Activated CD8-positive, alpha-beta memory T cell treated with anti-CD3 and anti-CD28 coated beads for 24 hours (primary cell): ENCODE data around the gene CMIP.
"Not testable (repeated sequence)": the region's sequence is repeated elsewhere in the genome, so short reads cannot be mapped to it uniquely, and the experiment has no call there.

Experiments used
- DNase-seq: peaks from one replicate; pipeline ENCODE4 v3.0.0-alpha.2; 2020

The CMIP gene

GRCh38 chr16:81520151-81520470 is 75.5 kb downstream of the CMIP start:
- no peak for DNase-seq

- no peak for DNase-seq
These were observed 76.0 kb downstream of the CMIP start for GRCh38 chr16:81520560-81521135.

- DNase-seq: peak; percentile 81
These were observed 76.6 kb downstream of the CMIP start for GRCh38 chr16:81521141-81521626.

DNA sequence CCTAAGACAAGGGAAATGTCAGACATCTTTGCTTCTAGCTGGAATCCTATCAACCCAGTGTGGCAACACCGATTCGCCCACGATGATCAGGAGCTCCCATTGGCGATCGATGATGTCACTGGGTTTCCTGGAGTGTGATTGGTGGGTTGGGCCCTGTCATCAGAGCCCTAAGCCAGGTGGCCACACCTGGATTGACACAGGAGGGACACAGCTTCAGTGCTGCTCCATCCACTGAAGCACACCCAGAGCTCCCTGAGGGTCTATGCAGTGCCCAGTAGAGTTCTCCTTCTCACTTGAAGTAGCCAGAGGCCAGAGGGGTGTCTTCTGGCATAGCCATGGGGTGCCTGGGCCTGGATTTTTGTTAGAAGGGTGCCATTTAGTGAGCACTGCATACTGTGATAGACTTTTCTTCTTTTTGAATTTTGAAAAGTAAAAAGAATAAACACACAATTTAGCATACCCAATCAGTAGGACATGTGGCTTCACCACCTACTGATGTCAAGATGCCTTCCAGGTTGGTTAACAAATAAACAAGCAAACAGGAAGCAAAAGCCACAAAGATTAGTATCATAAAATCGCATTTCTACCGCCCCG is 77.6 kb downstream of the CMIP start:
- DNase-seq: no peak

GRCh38 chr16:81522851-81523250 is 78.2 kb downstream of the CMIP start:
- not testable (repeated sequence) for DNase-seq

DNA sequence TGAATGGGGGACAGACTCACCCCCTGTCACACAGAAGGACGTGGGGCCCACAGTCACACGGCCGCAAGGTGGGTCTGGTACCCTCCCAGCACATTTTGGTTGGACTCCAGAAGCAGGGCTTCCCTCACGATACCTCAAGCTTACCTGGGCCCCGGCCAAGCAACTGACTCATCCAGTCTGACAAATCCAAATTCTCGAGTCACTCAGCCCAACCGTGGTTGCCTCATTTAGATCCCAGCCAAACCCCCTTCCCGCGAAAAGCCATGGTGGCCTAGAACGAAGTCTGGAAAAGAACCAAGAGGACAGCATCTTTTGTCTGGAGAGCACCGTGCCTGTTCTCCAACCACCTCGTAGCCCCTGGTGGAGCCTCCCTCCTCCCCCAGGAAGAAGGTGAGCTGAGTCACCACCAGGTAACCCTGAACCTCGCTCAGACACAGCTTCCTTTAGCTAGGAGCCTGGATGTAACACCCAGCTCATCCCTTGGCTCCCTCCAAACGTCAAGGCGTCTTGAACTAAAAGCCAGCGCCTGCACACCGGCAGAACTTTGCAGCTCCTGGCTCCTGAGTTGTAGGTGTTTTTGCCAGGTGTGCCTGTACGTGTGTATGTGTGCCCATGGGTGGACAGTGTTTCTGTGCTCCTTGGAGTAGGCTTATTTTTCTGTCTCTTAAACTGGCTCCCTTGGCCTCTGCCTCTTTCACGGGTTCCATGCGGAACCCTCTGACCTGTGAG is 78.9 kb downstream of the CMIP start:
- no peak for DNase-seq

DNA sequence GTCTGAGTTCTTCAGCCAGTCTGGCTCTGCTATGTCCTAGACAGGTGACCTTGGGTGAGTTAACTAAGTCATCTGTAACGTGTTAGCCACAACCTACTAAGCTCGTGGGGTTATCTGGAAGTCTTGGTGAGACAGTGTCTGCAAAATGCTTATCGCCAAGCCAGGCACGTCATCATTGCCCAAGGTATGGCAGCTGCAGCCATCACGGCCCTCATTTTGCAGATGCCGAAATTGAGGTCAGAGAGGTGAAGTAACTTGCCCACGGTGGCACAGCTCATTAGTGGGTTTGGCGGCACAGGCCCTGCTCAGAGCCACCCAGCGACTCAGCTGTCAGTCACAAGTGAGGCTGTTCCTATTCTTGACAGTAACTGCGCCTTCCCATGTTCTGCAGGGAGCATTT is 79.8 kb downstream of the CMIP start:
- no peak for DNase-seq

- DNase-seq: not testable (repeated sequence)
These were observed 80.3 kb downstream of the CMIP start for GRCh38 chr16:81524885-81525284.

GRCh38 chr16:81526199-81526598 is 81.6 kb downstream of the CMIP start:
- DNase-seq: no peak

- DNase-seq: no peak
These were observed 82.3 kb downstream of the CMIP start for GRCh38 chr16:81526935-81527334.

DNA sequence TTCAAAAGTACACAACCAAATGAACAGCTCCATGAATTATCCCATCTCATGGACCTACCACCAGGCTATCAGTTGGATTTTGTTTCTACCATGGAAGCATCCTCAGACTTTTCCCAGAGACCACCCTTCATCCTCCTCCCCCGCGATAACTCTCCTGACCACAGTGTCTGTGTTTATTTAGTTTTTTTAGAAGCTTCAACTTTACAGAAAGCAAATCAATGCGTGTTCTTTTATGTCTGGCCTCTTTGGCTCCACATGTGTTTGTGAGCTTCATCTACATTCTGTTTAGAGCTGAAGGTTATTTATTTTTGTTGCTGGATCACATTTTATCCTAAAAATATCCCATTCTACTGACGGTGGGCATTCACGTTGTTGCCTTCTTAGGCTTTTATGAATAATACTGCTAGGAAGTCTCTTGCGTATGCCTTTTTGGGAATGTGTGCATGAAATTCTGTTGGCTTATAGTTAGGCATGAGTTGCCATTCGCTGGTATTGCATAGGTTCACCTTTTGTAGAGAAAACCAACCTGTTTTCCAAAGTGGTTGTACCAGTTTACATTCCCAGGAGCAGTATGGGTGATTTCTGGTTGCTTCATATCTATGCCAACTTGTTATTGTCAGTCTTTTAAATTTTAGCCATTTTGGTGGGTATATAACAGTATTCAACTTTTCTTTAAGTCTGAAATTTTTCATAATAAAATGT is 83.0 kb downstream of the CMIP start:
- DNase-seq: no peak

DNA sequence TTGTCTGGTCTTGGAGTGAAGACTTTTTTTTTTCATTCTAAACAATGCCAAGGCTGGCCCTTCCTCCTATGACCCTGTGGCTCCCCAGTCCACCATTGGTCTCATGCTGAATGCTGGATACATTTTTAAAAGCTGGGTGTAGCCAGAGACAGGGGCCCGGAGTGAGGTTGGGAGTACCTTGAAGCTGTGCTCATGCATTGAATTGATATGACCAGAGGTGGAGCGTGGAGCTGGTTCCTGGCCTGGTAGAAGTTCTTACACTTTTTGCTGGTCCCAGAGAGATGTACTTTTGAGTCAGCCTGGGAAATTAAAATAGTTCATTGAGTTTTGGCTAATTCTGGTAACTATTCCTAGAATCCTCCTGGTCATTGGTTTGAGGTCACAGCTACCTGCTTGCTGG is 83.6 kb downstream of the CMIP start:
- no peak for DNase-seq

GRCh38 chr16:81530296-81530721 is 85.7 kb downstream of the CMIP start:
- no peak for DNase-seq

DNA sequence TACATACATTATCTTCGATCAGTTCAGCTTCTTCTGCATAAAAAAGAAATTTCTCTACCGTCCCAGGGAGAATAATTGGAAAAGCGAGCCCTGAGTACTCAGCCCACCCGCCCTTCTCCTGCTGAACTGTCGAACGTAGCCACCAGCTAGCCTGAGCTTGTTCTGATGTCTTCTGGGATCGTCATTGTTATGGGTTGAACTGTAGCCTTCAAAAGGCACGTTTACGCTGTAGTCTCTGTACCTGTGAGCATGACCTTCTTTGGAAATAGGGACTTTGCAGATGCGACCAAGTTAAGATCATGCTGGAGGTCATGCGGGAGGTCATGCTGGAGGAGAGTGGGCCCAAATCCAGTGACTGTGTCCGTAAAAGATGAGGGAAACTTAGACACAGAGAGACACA is 86.2 kb downstream of the CMIP start:
- DNase-seq: no peak

GRCh38 chr16:81531419-81531821 is 86.8 kb downstream of the CMIP start:
- no peak for DNase-seq

- DNase-seq: no peak
These were observed 88.0 kb downstream of the CMIP start for GRCh38 chr16:81532491-81533174.

GRCh38 chr16:81533175-81533507 is 88.5 kb downstream of the CMIP start:
- DNase-seq: no peak

- no peak for DNase-seq
These were observed 91.2 kb downstream of the CMIP start for GRCh38 chr16:81535679-81536360.

GRCh38 chr16:81536648-81537047 is 92.0 kb downstream of the CMIP start:
- DNase-seq: no peak

DNA sequence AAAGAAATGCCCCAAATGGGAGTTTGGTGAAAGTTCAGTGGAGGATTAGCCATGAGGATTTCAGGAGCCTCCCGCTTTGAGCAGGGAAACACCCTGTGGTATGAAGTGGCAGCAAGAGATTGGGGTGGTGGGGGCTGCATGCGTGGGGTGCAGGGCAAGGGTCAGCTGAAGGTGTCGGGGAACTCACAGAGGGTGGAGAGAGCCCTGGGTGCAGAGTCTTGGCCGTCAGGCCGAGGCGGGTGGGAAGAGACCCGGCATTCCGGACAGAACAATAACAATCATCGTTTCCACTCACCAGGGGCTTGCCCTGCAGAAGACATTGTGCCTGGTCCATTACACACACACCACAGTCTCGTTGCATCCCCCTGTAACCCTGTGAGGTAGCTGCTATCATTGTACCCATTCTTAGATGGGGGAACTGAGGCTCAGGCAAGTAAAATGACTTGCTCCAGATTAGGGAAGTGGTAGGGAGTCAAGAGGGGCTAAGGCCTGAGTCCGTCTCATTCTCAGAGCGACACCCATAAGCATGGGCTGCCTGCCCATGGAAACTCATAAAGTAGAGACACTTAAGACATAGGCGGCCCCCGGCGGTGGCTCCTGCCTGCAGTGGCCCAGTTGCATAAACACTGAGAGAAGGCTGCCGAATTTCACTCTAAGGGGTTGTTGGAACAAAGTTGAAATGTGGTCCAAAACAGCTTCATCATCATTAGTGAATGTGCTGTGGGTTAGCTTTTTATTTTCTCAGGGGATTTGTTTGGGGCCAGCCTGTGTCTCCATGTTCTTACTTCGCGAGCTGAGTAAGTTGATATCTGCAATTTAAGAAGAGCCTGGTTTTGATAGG is 93.3 kb downstream of the CMIP start:
- no peak for DNase-seq

- no peak for DNase-seq
These were observed 94.6 kb downstream of the CMIP start for GRCh38 chr16:81539009-81539758.
